Testis (tissue), 2 donors: ENCODE measurements around the gene DYNC2LI1.

ENCODE experiments used
- CTCF ChIP-seq, 3 experiments: fragments of 450-650 bp in 2 of 3; fragments of 200-600 bp in 1 of 3; sonication (generic) in 1 of 3; IDR thresholded peaks; one replicate each; pipeline ENCODE4 v1.5.1; 2016 to 2019; ENCODE audit warnings: antibody characterized with exemption in 3 of 3, mild to moderate bottlenecking in 2 of 3, moderate library complexity in 1 of 3
- POLR2A ChIP-seq: fragments of 450-650 bp; IDR thresholded peaks from one replicate; pipeline ENCODE4 v1.6.1; 2017; ENCODE audit warnings: antibody characterized with exemption, mild to moderate bottlenecking, moderate library complexity

GRCh38 chr2:43738257-43738656 is 35.6 kb upstream of the DYNC2LI1 start:
- TF ChIP-seq POLR2A (no peak), CTCF (IDR thresholded peaks at IDR 0.05) (no peak)
